Mucosa of rectum (tissue), 2 donors: ENCODE results near the gene FRZB.

ENCODE experiments used
- H3K27ac ChIP-seq, 2 donors: one replicate each; pipeline ENCODE4 v1.7.0; 2013; ENCODE audit warnings: inconsistent platforms in 2 of 2, low read depth in 2 of 2, low read length in 2 of 2
- H3K27me3 ChIP-seq, 2 donors: one replicate each; pipeline ENCODE4 v1.7.0; 2013; ENCODE audit warnings: low read length in 2 of 2; ENCODE audit not compliant: control insufficient read depth in 2 of 2, insufficient read depth in 2 of 2
- H3K36me3 ChIP-seq, 2 donors: one replicate each; pipeline ENCODE4 v1.7.0; 2013; ENCODE audit warnings: low read length in 2 of 2; ENCODE audit not compliant: control insufficient read depth in 2 of 2, insufficient read depth in 2 of 2
- H3K4me1 ChIP-seq, 2 donors: one replicate each; pipeline ENCODE4 v1.7.0; 2013; ENCODE audit warnings: low read length in 2 of 2, mild to moderate bottlenecking in 1 of 2; ENCODE audit not compliant: control insufficient read depth in 2 of 2, insufficient read depth in 2 of 2
- H3K4me3 ChIP-seq, 2 donors: one replicate each; pipeline ENCODE4 v1.7.0; 2013; ENCODE audit warnings: low read length in 2 of 2
- H3K9ac ChIP-seq, 2 donors: one replicate each; pipeline ENCODE4 v1.7.0; 2013; ENCODE audit warnings: low read length in 2 of 2, low read depth in 1 of 2, mild to moderate bottlenecking in 1 of 2
- H3K9me3 ChIP-seq, 2 donors: one replicate each; pipeline ENCODE4 v1.7.0; 2013; ENCODE audit warnings: low read length in 2 of 2; ENCODE audit not compliant: control insufficient read depth in 2 of 2
- donor health status: healthy.
- donor health status: Normal muscosa, but diverticular disease.

The FRZB gene

DNA sequence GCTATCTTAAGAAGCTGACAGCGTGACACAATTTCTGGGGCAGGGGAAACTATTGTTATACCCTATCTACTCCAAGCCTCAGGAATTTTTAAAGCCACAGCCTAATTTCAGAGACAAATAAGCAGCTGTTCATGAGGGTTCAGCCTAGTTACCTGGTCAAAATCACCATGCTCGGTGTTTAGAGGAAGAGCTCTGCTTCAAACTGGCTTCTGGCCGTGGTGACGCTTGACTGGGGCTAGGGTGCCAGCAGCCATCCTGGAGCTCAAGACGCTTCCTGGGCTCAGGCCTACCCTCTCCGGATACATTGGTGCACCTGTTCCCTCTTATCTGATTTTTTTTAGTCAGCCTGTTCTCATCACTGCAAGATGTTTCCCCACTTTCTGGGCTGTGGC is 41.7 kb downstream of the FRZB start:
- H3K27me3 ChIP-seq = no peaks in the 10 kb centered on the region
- H3K4me3 ChIP-seq = no peak overlapping the region
- no peaks in the 10 kb centered on the region for H3K36me3 ChIP-seq
- no peak overlapping the region for H3K9ac ChIP-seq
- peak overlapping the region in 1 of 2 donors; percentile 11 for H3K27ac ChIP-seq
- H3K9me3 ChIP-seq = no peaks in the 10 kb centered on the region
- H3K4me1 ChIP-seq = no peaks in the 10 kb centered on the region

DNA sequence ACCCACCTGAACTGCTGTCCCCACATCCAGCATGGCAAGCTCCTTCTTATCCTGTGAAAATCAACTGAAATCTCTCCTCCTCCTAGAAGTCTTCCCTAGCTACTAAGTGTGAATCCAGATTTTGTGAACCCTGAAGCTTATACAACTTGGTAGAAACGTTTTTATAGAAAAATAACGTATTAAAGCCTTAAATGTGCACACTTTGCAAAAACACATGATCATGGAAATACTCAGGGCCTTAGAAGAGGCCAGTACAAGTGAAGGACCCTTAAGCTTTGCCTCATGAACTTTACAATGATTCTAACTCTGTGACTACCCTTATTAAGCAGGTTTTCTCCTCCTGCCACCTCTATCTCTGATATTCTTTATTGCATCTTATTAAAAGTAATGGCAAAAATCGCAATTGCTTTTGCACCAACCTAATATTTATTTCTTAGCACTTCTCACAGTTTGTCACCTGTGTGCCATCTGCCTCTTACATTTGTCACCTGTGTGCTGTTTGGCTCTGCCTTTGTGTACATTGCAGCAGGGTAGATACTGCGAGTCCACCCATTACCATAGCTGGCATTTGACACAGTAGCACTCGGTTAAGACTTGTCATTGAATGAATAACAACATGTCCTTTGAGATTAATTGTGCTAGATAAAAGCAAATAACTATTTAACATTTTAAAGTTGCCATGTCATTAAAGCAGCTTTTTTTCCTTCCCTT is 42.2 kb downstream of the FRZB start:
- no peak overlapping the region for H3K9ac ChIP-seq
- no peaks in the 10 kb centered on the region for H3K36me3 ChIP-seq
- no peaks in the 10 kb centered on the region for H3K4me1 ChIP-seq
- H3K9me3 ChIP-seq = no peaks in the 10 kb centered on the region
- H3K4me3 ChIP-seq = no peak overlapping the region
- peak overlapping the region in 1 of 2 donors; percentile 11 for H3K27ac ChIP-seq
- H3K27me3 ChIP-seq = no peaks in the 10 kb centered on the region

- no peaks in the 10 kb centered on the region for H3K27me3 ChIP-seq
- H3K9ac ChIP-seq = no peak overlapping the region
- H3K36me3 ChIP-seq = no peaks in the 10 kb centered on the region
- H3K27ac ChIP-seq = no peak overlapping the region
- H3K9me3 ChIP-seq = no peaks in the 10 kb centered on the region
- H3K4me3 ChIP-seq = no peak overlapping the region
- no peaks in the 10 kb centered on the region for H3K4me1 ChIP-seq
These were observed 43.7 kb downstream of the FRZB start for GRCh38 chr2:182822733-182823132.

GRCh38 chr2:182821182-182821581 is 45.3 kb downstream of the FRZB start:
- Histone ChIP-seq H3K36me3 (no peaks in the 10 kb centered on the region), H3K9me3 (no peaks in the 10 kb centered on the region), H3K9ac (no peak overlapping the region), H3K4me3 (no peak overlapping the region), H3K4me1 (no peaks in the 10 kb centered on the region), H3K27me3 (no peaks in the 10 kb centered on the region), H3K27ac (no peak overlapping the region)

- Histone ChIP-seq H3K4me3 (no peak overlapping the region), H3K9ac (no peak overlapping the region), H3K4me1 (no peaks in the 10 kb centered on the region), H3K27ac (no peak overlapping the region), H3K9me3 (no peaks in the 10 kb centered on the region), H3K27me3 (no peaks in the 10 kb centered on the region), H3K36me3 (no peaks in the 10 kb centered on the region)
These were observed 47.0 kb downstream of the FRZB start for GRCh38 chr2:182819412-182819811.

DNA sequence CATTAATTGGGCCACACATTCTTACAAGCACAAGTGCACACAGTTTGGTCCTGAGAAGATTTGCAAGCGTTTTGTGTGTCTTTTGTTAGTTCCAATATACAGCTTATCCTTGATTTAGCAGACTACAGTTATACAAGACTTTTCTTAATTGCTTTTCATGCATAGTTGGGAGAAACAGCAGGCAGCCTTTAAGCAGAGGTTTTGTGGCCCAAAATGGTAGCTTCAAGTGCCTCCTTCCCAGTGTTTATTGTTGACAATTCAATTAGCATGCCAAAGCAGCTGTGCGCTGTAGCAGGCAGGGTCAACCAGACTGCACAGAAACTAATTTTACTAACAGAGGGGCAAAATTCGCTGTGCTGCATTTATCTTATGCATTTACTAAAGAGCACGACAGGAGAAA is 47.5 kb downstream of the FRZB start:
- no peaks in the 10 kb centered on the region for H3K27me3 ChIP-seq
- no peaks in the 10 kb centered on the region for H3K4me1 ChIP-seq
- H3K9ac ChIP-seq = no peak overlapping the region
- no peak overlapping the region for H3K4me3 ChIP-seq
- no peaks in the 10 kb centered on the region for H3K36me3 ChIP-seq
- H3K9me3 ChIP-seq = no peaks in the 10 kb centered on the region
- H3K27ac ChIP-seq = no peak overlapping the region

DNA sequence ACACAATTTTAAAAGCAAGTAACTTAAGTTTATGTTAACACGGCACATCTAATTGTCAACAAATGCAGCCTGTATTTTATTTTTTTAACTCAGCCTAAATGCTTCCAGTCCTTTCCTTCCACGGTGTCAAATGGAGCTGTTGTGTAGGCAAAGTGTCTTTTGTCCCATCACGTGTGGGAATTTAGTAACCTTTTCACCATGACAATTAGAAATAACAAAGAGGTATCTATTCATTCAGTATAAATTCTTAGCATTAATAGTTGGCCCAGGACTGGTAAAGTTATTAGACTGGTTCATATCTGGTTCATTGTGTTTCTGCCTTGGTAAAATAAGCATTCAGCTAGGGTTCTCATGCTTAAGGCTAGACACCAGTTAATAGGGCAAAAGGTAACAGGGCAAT is 47.9 kb downstream of the FRZB start:
- no peak overlapping the region for H3K4me3 ChIP-seq
- H3K27ac ChIP-seq = no peak overlapping the region
- H3K27me3 ChIP-seq = no peaks in the 10 kb centered on the region
- H3K9me3 ChIP-seq = no peaks in the 10 kb centered on the region
- no peaks in the 10 kb centered on the region for H3K36me3 ChIP-seq
- H3K4me1 ChIP-seq = no peaks in the 10 kb centered on the region
- no peak overlapping the region for H3K9ac ChIP-seq

DNA sequence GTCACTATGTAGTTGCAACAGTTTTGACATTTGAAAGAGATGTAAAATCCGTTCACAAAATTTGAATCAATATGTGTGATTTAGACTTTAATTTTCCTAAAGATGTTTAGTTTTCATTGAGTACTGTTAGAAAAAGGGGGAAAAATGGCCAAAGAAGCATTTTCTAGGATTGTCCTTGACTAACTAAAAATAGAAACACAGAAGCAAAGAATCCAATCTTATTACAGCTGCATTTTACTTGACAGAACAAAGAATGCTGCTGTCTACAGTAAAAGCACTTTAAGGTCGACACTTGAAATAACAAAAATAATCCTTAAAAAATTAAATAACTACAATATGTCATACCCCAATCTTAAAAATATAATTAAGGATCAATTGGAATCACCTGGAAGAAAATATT is 48.9 kb downstream of the FRZB start:
- H3K4me1 ChIP-seq = no peaks in the 10 kb centered on the region
- no peaks in the 10 kb centered on the region for H3K36me3 ChIP-seq
- no peaks in the 10 kb centered on the region for H3K9me3 ChIP-seq
- H3K27me3 ChIP-seq = no peaks in the 10 kb centered on the region
- H3K27ac ChIP-seq = no peak overlapping the region
- H3K4me3 ChIP-seq = no peak overlapping the region
- H3K9ac ChIP-seq = no peak overlapping the region

- no peak overlapping the region for H3K9ac ChIP-seq
- no peaks in the 10 kb centered on the region for H3K4me1 ChIP-seq
These were observed 49.6 kb downstream of the FRZB start for GRCh38 chr2:182816866-182817265.

DNA sequence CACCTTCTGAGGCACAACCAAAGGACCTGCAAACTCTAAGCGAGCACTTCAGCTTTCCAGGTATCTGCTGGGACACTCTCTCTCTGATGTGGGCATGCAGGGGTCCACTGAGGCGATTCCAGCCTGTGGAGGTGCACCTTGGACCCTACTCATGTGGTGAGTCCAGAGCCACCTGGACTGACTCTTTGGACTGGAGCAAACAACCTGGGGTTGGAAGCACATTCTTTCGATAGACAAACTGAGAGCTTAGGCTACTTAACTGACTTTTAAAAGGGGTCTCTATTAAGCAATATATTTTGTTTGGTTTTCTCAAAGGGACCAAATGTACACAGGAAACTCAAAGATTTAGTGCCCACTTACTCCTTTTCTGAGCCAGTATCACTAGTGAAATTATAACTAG is 51.6 kb downstream of the FRZB start:
- no peaks in the 10 kb centered on the region for H3K9me3 ChIP-seq
- no peaks in the 10 kb centered on the region for H3K4me1 ChIP-seq
- no peaks in the 10 kb centered on the region for H3K36me3 ChIP-seq
- no peaks in the 10 kb centered on the region for H3K27me3 ChIP-seq
- H3K9ac ChIP-seq = no peak overlapping the region
- no peak overlapping the region for H3K4me3 ChIP-seq
- H3K27ac ChIP-seq = no peak overlapping the region

More at GRCh38 chr2:182816866-182817265, 49.6 kb downstream of the FRZB start:
- no peak overlapping the region for H3K27ac ChIP-seq
- H3K27me3 ChIP-seq = no peaks in the 10 kb centered on the region
- no peak overlapping the region for H3K4me3 ChIP-seq
- no peaks in the 10 kb centered on the region for H3K36me3 ChIP-seq
- H3K9me3 ChIP-seq = no peaks in the 10 kb centered on the region

DNA sequence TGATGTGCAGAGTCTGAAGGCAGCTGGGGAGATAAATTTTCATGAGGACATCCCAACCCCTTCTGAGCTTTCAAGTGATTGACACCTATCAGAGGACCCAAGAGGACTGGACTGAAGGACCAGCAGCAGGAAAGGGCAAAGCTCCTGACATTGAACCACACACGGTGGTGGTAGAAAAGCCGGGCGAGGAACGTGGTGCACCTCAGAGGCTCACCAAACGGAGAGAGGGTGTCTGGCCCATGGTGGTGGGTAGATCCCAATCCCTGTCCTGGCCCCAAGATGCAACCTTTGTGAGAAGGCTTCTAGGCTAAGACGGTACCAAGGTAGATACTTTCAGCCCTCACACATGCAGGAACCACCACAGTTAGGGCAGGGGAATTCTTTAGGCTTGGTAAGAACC is 52.1 kb downstream of the FRZB start:
- Histone ChIP-seq H3K9ac (no peak overlapping the region), H3K4me3 (no peak overlapping the region), H3K27ac (no peak overlapping the region), H3K4me1 (no peaks in the 10 kb centered on the region), H3K36me3 (no peaks in the 10 kb centered on the region), H3K9me3 (no peaks in the 10 kb centered on the region), H3K27me3 (no peaks in the 10 kb centered on the region)
